ENCODE data around the gene ADCYAP1. TPM values are rescaled to one million over a fixed set of nuclear protein-coding genes. Genes with fewer than 3 reads are reported as not detected.

Gene ADCYAP1
- polyA plus RNA-seq, 1 donor (not counting 4 experiments of a cell fraction or from before 2014, with no cell fraction given): not detected

DNA sequence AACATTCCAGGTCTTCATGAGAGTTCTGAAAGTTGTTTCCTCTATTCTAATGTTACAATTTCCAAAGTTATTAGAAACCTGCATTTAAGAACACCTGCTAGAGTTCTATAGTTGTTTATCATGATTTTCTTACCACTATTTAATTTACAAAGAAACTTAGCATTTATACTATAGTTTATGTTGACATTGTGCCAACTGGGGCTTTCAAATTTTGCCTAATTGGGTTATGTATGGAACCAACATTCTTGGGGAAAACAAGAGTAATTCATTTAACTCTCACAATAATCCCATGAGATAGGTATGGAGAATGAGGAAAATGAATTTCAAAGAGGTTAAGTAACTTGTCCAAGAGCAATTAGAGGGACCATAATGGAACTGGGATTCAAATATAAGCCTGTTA lies 28.8 kb upstream of the ADCYAP1 start:
- Histone ChIP-seq H3K4me3 (ENCODE audit: control insufficient read depth in 2 of 3, extremely low read depth in 1 of 3, insufficient read depth in 2 of 3, low read depth in 1 of 3, low read length in 3 of 3) (no peak overlapping the region), H3K27ac (ENCODE audit: control insufficient read depth, insufficient read depth, low read length) (no peak overlapping the region), H3K4me1 (ENCODE audit: control insufficient read depth, extremely low read depth, insufficient read depth, low read length) (no peaks in the 10 kb centered on the region), H3K36me3 (ENCODE audit: control insufficient read depth in 2 of 2, extremely low read depth in 1 of 2, insufficient read depth in 2 of 2, low read length in 2 of 2) (no peaks in the 10 kb centered on the region), H3K79me2 (ENCODE audit: control insufficient read depth, insufficient read depth, low read length) (no peaks in the 10 kb centered on the region), H3K9ac (ENCODE audit: control insufficient read depth, extremely low read depth, insufficient read depth, low read length) (no peak overlapping the region), H3K9me1 (ENCODE audit: control insufficient read depth, extremely low read depth, insufficient read depth, low read length) (no peaks in the 10 kb centered on the region), H3K27me3 (ENCODE audit: control insufficient read depth, extremely low read depth, insufficient read depth, low read length) (no peaks in the 10 kb centered on the region), H2AFZ (ENCODE audit: control insufficient read depth, low read length) (no peak overlapping the region), H3K9me3 (ENCODE audit: control insufficient read depth, low read depth, low read length) (no peaks in the 10 kb centered on the region), H3K4me2 (ENCODE audit: control insufficient read depth, extremely low read depth, insufficient read depth, low read depth, low read length) (no peak overlapping the region), H4K20me1 (ENCODE audit: control insufficient read depth, extremely low read depth, insufficient read depth, low read length) (no peaks in the 10 kb centered on the region)
- FAIRE-seq: no peak
- TF ChIP-seq, protein P1, sequence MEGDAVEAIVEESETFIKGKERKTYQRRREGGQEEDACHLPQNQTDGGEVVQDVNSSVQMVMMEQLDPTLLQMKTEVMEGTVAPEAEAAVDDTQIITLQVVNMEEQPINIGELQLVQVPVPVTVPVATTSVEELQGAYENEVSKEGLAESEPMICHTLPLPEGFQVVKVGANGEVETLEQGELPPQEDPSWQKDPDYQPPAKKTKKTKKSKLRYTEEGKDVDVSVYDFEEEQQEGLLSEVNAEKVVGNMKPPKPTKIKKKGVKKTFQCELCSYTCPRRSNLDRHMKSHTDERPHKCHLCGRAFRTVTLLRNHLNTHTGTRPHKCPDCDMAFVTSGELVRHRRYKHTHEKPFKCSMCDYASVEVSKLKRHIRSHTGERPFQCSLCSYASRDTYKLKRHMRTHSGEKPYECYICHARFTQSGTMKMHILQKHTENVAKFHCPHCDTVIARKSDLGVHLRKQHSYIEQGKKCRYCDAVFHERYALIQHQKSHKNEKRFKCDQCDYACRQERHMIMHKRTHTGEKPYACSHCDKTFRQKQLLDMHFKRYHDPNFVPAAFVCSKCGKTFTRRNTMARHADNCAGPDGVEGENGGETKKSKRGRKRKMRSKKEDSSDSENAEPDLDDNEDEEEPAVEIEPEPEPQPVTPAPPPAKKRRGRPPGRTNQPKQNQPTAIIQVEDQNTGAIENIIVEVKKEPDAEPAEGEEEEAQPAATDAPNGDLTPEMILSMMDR (optimal IDR thresholded peaks at IDR 0.05 in 1 of 3, IDR thresholded peaks at IDR 0.05 in 1 of 3, conservative IDR thresholded peaks at IDR 0.05 in 1 of 3; ENCODE audit: extremely low read depth in 1 of 3, insufficient read depth in 2 of 3, low read length in 3 of 3): no peak
- no peak for TF ChIP-seq EZH2 (IDR thresholded peaks at IDR 0.05; ENCODE audit: low read length)
- dilution Hi-C loops (cut with MboI; ENCODE audit: extremely low pct_ligation_motif_present, low sequenced_read_pairs): no loop called here
- DNase-seq (ENCODE audit: low read depth, low spot score): no peak

DNA sequence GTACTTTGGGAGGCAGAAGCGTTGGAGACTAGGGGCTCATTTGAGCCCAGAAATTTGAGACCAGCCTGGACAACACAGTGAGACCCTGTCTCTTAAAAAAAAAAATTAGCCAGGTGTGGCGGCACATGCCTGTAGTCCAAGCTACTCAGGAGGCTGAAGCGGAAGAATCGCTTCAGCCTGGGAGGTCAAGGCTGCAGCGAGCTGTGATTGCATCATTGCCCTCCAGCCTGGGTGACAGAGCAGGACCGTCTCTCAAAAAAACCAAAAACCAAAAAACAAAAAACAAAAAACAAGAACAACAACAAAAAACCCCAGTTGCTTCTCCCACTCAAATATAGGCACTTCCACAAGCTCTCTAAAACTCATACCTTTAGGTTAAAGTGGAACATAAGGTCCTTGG lies 27.4 kb upstream of the ADCYAP1 start:
- Histone ChIP-seq H3K9me1 (ENCODE audit: control insufficient read depth, extremely low read depth, insufficient read depth, low read length) (no peaks in the 10 kb centered on the region), H3K9ac (ENCODE audit: control insufficient read depth, extremely low read depth, insufficient read depth, low read length) (no peak overlapping the region), H3K4me3 (ENCODE audit: control insufficient read depth in 2 of 3, extremely low read depth in 1 of 3, insufficient read depth in 2 of 3, low read depth in 1 of 3, low read length in 3 of 3) (no peak overlapping the region), H3K27me3 (ENCODE audit: control insufficient read depth, extremely low read depth, insufficient read depth, low read length) (no peaks in the 10 kb centered on the region), H3K36me3 (ENCODE audit: control insufficient read depth in 2 of 2, extremely low read depth in 1 of 2, insufficient read depth in 2 of 2, low read length in 2 of 2) (no peaks in the 10 kb centered on the region), H3K4me2 (ENCODE audit: control insufficient read depth, extremely low read depth, insufficient read depth, low read depth, low read length) (no peak overlapping the region), H2AFZ (ENCODE audit: control insufficient read depth, low read length) (no peak overlapping the region), H3K4me1 (ENCODE audit: control insufficient read depth, extremely low read depth, insufficient read depth, low read length) (no peaks in the 10 kb centered on the region), H3K79me2 (ENCODE audit: control insufficient read depth, insufficient read depth, low read length) (no peaks in the 10 kb centered on the region), H3K9me3 (ENCODE audit: control insufficient read depth, low read depth, low read length) (no peaks in the 10 kb centered on the region), H3K27ac (ENCODE audit: control insufficient read depth, insufficient read depth, low read length) (no peak overlapping the region), H4K20me1 (ENCODE audit: control insufficient read depth, extremely low read depth, insufficient read depth, low read length) (no peaks in the 10 kb centered on the region)
- TF ChIP-seq EZH2 (IDR thresholded peaks at IDR 0.05; ENCODE audit: low read length): no peak
- TF ChIP-seq, protein P1 (optimal IDR thresholded peaks at IDR 0.05 in 1 of 3, IDR thresholded peaks at IDR 0.05 in 1 of 3, conservative IDR thresholded peaks at IDR 0.05 in 1 of 3; ENCODE audit: extremely low read depth in 1 of 3, insufficient read depth in 2 of 3, low read length in 3 of 3): no peak
- FAIRE-seq: no peak
- no peak for DNase-seq (ENCODE audit: low read depth, low spot score)
- dilution Hi-C loops (cut with MboI; ENCODE audit: extremely low pct_ligation_motif_present, low sequenced_read_pairs): no loop called here

Measured in keratinocyte (primary cell).